Stimulated activated CD4-positive, alpha-beta T cell treated with anti-CD3 and anti-CD28 coated beads, Interleukin-15, amount 100 ng/mL, for 48 hours (primary cell): ENCODE data around the gene ALDOC.
"Not testable (repeated sequence)": the region's sequence is repeated elsewhere in the genome, so short reads cannot be mapped to it uniquely, and the experiment has no call there.

ENCODE experiments used
- DNase-seq, 2 donors: peaks; one replicate each; pipeline ENCODE4 v3.0.0-alpha.2; 2020; ENCODE audit warnings: low read depth in 2 of 2

ALDOC gene

DNA sequence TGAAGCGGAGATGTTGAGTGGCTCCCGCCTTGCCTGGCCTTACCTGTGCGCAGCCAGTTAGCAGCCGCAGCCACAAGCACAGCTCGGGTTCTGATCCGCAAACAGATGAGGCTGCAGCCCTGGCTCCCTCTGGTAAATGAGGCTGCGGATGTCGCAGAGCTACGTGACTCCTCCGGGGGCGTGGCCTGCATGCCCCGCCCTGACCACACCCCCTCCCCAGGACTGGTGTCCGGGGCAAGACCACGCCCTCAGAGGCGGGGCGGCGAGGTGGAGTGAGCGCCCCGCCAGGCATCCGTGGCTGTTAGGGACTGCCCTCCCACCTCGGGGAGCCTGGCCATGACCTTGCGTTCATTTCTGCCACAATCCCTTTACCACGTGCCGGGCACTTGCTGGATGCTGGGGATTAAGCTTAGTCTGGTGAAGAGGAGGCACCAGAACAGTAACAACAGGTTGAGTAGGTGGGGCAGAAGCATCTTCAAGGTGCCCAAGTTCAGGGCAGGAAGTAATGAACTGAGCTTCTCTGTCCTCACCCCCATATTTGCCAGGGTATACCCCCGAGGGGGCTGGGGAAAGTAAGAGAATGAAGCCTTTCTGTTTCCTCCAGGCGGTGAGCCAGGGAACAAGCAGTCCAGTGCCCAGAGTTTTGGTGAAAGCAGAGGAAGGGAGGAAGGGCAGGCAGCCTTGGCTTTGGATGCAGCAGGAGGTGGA is at the start of gene ALDOC:
TSS of gene ALDOC (minus strand) at position 138 of the 708 bp plus-strand sequence. CDS start 1,363 bp downstream, outside the sequence.
- DNase-seq: peak; percentile 94 to 99

GRCh38 chr17:28624148-28624547 is 47.5 kb upstream of the ALDOC start:
- DNase-seq: no peak

- no peak for DNase-seq
Measured at GRCh38 chr17:28623696-28624095, 47.0 kb upstream of the ALDOC start.

- no peak for DNase-seq
Measured at GRCh38 chr17:28622186-28622585, 45.5 kb upstream of the ALDOC start.

DNA sequence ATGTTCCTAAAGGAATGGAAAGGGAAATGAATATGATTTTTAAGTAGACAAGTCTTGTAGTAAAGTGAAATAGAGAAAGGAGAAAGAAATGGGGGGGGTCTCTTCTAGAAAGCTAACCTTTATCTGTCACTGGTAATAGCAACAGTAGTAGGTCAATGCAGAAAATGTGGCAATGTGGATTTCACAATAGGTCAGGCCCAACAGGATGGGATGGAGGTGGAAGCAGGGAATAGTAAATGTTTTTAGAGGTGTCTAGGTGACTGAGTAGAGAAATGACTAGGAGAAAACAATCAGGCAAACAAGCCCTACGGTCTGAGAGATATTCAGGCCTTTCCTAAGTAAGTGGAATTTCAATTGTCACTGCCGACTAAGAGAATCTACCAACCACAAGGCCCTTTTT is 43.3 kb upstream of the ALDOC start:
- DNase-seq: no peak

DNA sequence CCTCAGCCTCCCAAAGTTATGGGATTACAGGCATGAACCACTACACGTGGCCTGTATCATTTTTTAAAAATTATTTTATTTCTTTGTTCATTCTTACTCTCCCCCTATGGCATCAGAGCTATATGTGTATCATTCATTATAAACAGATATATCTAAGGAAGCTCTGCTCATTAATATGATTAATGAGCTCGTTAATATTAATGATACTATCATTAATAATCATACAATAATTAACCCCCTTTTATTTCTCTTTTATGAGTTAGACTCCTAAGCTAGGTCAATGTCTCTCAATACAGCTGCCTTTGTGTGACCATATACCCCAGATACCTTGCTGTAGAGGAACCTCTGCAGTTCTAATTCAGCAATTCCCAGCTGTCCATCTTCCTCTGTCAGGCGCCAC is 41.8 kb upstream of the ALDOC start:
- DNase-seq: no peak

- no peak for DNase-seq
Measured at GRCh38 chr17:28616281-28616680, 39.6 kb upstream of the ALDOC start.

DNA sequence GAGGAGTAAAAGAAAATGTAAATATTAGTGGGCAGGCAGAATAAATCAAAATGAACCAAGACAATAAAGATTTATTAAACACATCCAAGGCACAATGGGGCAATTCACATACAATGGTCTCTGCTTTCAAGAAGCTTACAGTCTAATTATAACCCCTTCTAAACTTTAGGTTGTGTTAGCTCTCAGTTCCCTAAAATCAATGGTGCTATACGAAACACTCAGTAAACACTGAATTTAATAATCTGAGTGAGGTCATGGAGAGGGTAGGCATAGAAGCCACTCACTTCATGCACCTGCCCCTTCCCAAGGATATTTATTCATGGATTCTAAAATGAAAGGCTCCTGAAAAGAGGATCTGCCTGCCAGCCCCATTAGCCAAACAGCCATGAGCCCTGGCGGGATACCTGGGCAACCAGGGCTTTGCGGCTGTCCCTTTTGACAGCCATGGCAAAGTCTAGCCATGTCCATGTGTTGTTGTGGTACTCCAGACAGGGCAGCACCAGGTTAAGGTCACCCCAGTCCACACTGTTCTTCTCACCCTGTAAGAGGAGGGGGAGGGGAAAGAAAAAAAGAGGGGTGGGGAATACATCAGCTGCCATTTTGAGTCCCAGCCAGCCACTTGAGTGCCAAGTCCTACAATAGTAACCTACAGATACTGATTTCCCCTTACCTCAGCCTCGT is 38.7 kb upstream of the ALDOC start:
- DNase-seq: no peak

DNA sequence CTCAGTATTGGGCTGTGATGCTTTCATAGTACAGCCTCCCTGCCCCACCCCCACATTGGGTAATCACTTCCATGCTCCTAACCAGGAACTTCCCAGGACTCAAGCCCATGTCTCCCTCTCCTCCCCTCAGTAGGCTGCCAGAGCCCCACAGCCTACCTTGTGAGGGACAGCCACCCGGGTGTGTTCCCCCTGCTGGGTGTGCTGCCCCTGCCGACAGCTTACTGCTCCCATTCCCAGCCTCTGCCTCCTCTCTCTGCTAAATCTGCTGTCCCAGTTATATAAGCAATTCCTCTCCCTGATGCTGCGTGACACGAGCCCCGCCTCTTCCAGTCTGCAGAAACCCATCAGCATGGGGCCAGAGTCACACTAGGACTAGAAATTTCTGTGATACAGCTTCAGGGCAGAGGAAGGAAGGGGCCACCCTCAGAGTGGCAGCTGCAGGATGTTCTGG is 37.3 kb upstream of the ALDOC start, which contains the start of gene RSKR:
TSS of gene RSKR (minus strand) at position 255 of the 451 bp plus-strand sequence. CDS start at position 231, 24 bp downstream.
- no peak for DNase-seq

DNA sequence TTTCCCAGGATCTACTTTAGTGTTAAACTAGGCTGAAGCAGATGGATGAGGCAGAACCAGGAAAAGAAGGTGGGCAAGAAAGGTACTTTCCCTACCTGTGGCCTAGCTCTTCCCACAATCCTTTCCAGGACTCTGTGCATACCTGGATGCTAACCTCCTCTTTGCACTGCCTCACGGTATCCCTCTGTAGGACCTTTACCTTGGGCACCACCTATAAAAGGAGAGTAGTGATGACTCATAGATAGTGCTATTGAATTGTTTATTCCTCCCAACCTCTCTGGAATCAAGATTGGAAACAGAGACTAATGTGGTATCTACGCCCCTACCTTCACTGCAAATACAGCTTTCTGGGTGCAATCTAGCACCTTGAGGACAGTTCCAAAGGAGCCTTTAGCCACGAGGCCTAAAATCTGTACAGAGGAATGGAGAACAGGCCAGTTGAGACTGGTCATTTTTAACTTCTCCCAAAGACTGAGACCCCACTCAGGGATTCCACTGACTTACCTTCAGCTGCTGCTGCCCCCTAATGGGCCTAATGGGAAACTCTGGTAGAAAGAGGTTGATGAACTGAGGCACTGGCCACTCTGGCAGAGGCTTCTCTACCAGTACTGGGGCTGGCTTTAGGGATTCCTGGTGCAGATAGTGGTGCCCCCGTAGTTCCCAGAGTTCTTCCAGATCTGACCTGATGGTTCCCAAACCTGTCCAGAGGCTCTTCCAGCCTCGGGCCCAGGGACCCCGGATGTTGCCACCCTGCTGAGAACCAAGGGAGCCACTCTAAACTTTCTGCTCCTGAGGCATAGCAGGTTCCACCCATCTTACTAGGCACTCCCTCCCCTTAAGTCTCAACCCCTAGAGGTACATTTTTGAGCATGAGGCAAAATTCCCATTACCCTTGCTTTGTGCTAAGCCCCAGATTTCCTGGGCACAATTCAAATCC is 36.5 kb upstream of the ALDOC start:
- DNase-seq: no peak

DNA sequence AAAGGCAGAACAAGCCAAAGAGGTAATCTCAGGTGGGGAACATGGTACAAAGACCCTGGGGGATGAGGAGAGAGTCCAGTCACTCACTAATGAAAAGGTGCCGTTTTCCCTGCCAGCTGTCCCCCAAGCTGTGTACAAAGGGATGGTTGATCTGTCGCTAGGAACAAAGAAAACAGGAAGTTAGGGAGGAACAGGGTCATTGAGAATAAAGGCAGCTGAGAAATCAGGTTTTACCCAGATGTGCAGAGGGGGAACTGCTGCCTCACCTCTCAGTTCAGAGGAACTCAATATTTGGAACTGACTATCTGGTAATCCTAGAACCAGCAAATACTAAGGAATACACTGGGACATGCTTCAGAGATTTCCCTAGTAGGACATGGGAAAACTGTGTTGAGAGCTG is 35.8 kb upstream of the ALDOC start:
- no peak for DNase-seq

- DNase-seq: no peak
Measured at GRCh38 chr17:28610376-28610775, 33.7 kb upstream of the ALDOC start.

GRCh38 chr17:28604031-28604430 is 27.3 kb upstream of the ALDOC start:
- DNase-seq: not testable (repeated sequence)

GRCh38 chr17:28599311-28600184 is 22.9 kb upstream of the ALDOC start:
- DNase-seq: peak; percentile 61 to 63

- peak; percentile 90 to 94 for DNase-seq
Measured at GRCh38 chr17:28598799-28599310, 22.2 kb upstream of the ALDOC start, which contains the start of gene SPAG5. Gene SPAG5 (minus strand): TSS chr17:28599025. CDS start chr17:28598946, 79 bp downstream.

- DNase-seq: no peak
Measured at GRCh38 chr17:28598389-28598788, 21.7 kb upstream of the ALDOC start.

- DNase-seq: no peak
Measured at GRCh38 chr17:28597606-28598383, 21.1 kb upstream of the ALDOC start.

GRCh38 chr17:28592260-28592659 is 15.6 kb upstream of the ALDOC start:
- no peak for DNase-seq

DNA sequence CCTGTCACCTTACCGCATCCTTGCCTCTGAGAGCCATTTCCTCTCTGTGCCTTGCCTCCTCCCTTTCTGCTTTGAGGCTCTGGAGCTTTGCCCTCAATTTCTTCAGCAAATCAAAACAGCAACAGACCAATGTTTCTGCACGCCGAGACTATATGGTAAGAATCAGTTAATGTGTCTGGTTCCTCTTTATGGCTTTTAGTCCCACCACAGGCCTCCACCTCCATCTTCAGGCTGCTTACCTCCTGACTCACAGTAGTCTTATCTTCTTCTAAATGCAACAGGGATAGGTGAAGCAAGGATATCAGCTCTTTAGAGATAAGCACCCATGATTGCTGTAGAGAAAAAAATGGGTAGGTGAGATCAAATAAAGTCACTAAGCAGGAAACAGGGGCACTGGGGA is 9.2 kb upstream of the ALDOC start:
- no peak for DNase-seq

DNA sequence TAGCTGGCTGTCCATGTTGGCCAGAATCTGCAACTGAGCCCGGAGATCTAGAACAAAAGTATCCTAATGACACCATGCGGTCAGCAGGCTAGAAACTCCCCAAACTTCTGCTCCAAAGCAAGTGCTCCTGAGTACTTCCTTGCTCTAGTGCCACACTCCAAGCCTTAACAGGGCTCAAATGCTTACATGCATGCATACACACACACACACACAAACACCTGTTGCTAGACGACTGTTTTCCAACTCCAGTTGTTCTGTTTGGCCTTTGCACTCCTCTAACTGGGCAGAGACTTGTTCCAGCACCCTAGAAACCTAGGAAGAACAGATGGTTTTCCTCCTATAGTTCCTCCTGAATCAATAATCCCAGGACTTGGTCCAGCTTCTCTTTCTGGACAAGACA is 7.7 kb upstream of the ALDOC start:
- no peak for DNase-seq
